HG03039 (cell line): ENCODE measurements around the gene SNX9.

ENCODE experiments used
- ATAC-seq: cut with Tn5 transposase; IDR thresholded peaks from one replicate; pipeline ENCODE4 v1.9.1; 2021; ENCODE audit warnings: mild to moderate bottlenecking, moderate library complexity; ENCODE audit not compliant: unreplicated experiment

SNX9 gene

GRCh38 chr6:157800420-157801237 is 22.4 kb upstream of the SNX9 start:
- peak; percentile 96 for ATAC-seq

- ATAC-seq = no peak
Measured at GRCh38 chr6:157804448-157805327, 18.4 kb upstream of the SNX9 start.

- ATAC-seq = no peak
Measured at GRCh38 chr6:157806131-157806855, 16.8 kb upstream of the SNX9 start.

GRCh38 chr6:157806856-157807215 is 16.2 kb upstream of the SNX9 start:
- no peak for ATAC-seq

- ATAC-seq = no peak
Measured at GRCh38 chr6:157808405-157808950, 14.6 kb upstream of the SNX9 start.

- ATAC-seq = no peak
Measured at GRCh38 chr6:157809613-157810012, 13.4 kb upstream of the SNX9 start.

- no peak for ATAC-seq
Measured at GRCh38 chr6:157811137-157811475, 11.9 kb upstream of the SNX9 start.

- ATAC-seq = no peak
Measured at GRCh38 chr6:157811476-157812173, 11.4 kb upstream of the SNX9 start.

GRCh38 chr6:157812425-157813171 is 10.4 kb upstream of the SNX9 start:
- ATAC-seq = no peak

- no peak for ATAC-seq
Measured at GRCh38 chr6:157813191-157813590, 9.9 kb upstream of the SNX9 start.

GRCh38 chr6:157813750-157814455 is 9.1 kb upstream of the SNX9 start:
- no peak for ATAC-seq

GRCh38 chr6:157814883-157815282 is 8.2 kb upstream of the SNX9 start:
- no peak for ATAC-seq

- no peak for ATAC-seq
Measured at GRCh38 chr6:157821342-157822033, 1.6 kb upstream of the SNX9 start.

- no peak for ATAC-seq
Measured at GRCh38 chr6:157822245-157823000, 623 bp upstream of the SNX9 start.

GRCh38 chr6:157823528-157824370 is 703 bp downstream of the SNX9 start:
- ATAC-seq = peak; percentile 32

GRCh38 chr6:157825243-157825904 is 2.3 kb downstream of the SNX9 start:
- ATAC-seq = no peak
